HG03565 (cell line): ENCODE data around the gene IDH2.
A peak's percentile ranks its signal among the peaks of the same experiment; 100 is the strongest.
"Not testable (repeated sequence)": the region's sequence is repeated elsewhere in the genome, so short reads cannot be mapped to it uniquely, and the experiment has no call there.

Experiments
- ATAC-seq: cut with Tn5 transposase; IDR thresholded peaks from one replicate; pipeline ENCODE4 v1.9.1; 2021; ENCODE audit warnings: mild to moderate bottlenecking, moderate library complexity; ENCODE audit not compliant: unreplicated experiment

IDH2 gene

DNA sequence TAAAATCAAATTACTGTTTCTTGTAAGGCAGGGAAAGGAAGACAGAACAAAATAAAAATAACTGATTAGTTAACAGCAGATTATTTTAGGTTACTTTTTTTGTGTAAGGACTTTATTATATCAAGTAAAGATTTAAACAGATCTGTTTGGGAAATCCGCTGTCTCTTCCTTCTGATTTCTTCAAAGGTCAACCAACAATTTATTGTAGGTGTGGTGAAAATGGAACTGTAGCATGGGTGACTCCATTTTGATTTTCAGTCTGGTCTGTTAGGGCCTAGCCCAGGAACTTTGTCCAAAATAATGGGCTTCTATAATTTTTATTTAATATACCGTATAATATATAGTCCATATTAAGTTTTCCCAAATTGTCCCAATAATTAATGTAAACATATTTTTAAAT lies 13.5 kb upstream of the IDH2 start:
- ATAC-seq = no peak

DNA sequence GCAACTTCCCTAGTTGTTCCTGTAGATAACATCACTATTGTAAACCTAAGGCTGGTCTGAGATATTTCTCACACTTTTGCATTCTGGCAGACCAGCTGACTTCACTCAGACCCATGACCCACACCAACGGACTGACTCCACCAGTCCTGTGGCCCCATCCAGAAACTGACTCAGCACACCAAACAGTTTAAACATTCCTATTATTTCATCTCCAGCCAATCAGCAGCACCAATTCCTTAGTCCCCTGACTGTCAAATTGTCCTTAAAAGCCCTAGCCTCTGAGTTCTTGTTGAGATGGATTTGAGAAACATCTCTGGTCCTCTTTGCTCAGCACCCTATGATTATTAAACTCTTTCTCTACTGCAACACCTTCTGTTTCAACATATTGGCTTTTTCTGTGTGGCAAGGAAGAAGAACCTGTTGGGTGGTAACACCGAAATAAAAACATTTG lies 12.2 kb upstream of the IDH2 start:
- no peak for ATAC-seq

DNA sequence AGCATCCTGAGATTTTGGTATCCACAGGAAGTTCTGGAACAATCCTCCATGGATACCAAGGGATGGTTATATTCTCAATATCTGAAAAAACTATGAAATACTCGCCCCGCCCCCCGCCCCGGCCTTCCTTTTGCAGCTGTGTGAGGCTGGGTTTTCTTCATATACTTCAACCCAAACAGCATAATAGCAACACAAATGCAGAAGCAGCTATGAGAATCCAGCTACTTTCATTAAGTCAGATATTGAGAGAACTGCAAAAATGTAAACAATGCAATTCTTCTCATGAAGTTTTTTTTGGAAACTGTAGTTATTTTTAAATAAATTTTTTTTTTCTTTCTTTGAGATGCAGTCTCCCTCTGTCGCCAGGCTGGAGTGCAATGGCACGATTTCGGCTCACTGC lies 10.9 kb upstream of the IDH2 start:
- no peak for ATAC-seq

DNA sequence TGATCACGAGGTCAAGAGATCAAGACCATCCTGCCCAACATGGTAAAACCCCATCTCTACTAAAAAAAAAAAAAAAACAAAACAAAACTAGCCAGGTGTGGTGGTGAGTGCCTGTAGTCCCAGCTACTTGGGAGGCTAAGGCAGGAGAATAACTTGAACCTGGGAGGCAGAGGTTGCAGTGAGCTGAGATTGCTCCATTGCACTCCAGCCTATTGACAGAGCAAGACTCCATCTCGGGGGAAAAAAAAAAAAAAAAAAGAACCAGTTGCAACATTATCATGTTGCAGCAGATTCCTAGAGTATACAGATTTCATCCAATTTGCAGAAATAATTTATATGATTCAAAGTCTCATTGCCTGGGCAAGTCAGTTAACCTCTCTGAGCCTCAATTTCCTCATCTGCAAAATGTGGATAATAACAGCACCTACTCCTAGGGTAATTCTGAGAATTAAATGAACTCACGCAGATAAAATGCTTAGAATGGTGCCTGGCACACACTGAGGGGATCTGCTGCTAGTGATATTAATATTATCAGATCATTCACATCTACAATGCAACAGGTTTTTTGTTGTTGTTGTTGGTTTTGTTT lies 7.0 kb upstream of the IDH2 start:
- not testable (repeated sequence) for ATAC-seq

DNA sequence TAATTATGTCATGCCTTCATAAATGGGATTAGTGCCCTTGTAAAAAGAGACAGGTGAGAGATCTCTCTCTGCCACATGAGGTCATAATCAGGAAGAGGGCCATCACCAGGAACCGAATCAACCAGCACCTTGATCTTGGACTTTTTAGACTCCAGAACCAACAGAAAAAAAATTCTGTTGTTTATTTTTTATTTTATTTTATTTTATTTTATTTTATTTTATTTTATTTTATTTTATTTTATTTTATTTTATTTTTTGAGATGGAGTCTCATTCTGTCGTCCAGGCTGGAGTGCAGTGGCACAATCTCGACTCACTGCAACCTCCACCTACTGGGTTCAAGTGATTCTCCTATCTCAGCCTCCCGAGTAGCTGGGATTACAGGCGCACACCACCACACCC lies 5.8 kb upstream of the IDH2 start:
- ATAC-seq = not testable (repeated sequence)

DNA sequence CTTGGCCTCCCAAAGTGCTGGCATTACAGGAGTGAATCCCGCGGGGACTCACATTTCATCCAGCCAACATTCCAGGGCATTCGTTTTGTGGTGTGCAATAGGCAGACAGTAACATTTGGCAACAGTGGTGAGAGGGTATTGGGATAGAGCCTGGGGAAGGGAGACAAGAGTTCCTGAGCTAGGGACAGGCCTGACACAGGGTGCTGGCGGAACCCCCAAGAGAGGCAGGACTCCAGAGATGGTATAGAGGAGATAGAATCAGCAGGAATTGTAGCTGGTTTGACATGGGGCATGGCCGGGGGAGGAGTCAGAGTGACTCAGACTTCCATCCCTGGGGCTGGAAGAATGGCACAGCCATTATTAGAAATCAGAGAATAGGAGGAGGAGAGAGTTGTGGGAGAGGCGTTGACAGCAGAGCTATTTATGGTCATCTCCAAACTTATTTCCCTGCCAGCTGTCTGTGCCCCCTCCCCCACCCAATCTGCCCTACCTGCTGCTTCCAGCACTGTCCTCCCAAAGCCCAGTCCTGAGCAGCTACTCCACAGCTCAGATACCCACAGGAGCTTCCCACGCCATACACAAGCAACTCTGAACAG lies 4.4 kb upstream of the IDH2 start:
- no peak for ATAC-seq

DNA sequence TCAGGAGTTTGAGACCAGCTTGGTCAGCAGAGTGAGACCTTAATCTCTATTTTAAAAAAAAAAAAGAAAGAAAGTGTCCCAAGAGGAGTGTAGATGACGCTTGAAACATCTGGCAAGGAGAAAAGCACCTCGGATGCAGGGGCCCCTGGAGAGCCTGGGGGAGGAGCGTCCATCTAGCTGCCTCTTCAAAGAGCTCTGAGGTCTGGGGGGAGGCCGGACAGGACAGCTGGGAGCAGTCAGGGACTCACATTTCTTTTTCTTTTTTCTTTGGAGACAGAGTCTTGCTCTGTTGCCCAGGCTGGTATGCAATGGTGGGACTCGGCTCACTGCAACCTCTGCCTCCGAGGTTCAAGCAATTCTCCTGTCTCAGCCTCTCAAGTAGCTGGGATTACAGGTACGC lies 3.3 kb upstream of the IDH2 start:
- ATAC-seq = no peak

DNA sequence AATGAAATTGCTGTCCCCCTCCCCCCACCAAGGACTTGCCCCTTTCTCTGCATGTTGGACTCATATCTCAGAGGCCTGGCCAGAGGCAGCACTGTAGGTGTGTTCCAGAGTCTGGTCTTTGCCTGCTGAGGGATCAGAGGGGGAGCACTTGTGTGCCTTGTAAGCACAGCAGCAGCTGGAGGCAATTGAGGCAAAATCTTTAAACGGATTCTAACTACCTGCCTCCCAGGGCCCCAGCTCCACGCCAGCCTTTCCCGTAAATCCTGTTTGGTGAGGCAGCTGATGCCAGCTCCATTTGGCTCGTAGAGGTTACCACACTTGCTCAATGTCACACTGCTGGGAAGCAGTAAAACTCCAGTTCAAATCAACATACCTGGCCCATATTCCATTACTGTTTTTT lies 2.3 kb upstream of the IDH2 start:
- ATAC-seq = no peak

DNA sequence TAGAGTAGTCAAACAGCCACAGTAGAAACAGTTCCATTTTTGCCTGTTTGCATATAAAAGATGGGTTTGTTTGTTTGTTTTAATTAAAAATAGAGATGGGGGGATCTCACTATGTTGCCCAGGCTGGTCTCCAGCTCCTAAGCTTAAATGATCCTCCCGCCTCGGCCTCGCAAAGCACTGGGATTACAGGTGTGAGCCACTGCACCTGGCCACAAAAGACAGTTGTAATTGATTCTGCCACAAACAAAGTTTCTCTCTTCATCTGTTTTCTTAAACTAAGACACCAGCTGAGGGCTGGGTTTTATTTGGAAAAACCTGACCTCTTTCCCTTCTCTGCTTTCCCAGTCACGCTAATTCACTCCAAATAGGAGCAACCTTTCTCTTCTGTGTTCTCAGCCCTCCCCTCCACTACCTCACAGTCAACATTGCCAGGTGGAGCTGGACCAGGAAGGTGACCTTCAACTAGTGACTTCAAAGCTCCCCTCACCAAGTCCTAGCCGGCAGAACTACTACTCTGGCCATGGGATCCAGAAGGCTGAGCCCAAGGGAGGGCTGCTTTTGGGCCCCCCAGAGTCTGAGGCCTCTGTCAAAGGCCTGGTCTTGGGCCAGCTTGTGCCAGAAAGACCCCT lies 1.5 kb upstream of the IDH2 start:
- no peak for ATAC-seq

DNA sequence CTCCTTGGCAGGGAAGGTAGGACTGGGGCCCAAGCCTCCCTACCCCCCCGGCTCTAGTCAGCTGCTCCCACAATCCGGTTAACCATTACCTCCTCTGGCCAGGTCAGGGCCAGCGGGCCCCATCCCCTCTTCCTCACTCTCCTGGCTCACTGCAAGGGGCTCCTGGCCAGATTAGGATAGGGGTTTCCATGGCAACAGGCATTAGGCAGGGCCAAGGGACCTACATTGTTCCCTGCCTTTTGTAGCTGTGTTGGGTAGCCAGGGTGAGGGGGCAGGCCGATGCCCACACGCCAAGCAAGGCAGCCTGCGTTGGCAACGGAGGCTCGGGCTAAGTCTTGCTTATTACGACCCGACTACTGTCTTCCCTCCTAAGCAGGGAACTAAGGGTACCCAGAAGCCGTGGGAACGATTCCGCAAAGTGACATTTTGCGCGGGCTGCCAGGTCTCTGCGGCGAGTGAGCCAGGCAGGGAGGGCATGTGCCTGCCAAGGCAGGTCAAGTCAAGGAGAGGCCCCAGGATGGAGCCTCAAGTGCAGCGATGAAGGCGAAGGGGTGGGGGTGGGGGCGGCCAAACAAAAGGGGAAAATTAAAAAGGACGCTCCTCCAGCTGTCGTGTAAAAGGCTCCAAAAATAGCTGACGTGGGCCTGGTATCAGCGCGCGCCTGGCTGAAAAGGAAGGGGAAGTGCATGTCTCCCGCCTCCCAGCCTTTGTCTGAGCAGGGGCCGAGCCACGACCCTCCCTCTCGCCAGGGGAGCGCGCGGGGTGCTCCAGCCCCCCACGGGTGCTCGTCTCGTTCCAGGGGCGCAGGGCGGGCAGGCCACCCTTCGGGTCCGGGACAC lies 919 bp downstream of the IDH2 start:
- no peak for ATAC-seq

DNA sequence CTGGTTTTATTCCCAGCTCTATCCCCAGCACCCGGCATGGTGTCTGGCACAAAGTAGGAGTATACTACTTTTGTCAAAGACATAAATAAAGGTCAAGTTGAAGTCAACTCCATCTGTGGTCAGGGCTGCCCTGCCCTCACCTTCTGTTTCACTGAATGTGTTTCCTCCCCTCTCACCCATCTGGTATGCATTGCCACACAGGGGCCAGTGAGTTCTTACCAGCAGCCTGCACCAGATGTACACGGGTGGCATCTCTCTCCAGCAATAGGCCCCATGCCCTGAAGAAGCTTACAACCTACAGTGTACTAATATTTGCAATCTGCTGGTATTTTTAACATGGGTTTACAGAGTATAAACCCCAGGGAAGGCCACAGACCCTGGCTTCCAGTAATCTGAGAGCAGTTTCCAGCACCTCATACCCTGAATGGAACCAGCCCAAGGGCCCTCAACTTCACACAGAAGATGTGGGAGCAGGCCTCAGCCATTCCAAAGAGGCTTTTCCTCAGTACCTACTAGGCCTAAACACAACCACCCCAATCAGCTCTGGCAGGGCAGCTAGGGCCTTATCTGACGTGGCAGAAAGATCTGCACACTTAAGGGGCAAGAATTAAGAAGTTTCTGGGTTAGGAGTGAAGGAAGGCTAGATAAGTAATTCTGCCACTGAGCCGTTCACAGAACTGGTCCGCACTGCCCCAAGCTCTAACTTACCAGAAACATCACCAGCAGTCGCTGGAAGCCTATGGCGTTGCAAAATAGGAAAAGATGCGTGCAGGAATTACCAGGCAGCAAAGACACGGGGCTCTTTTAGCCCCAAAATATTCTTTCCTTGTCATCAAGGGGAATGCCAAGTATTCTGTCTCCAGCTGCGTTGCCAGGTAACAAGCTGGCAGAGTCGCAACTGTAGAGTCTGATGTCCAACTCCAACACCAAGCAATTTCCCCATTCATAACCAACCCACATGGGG lies 2.1 kb downstream of the IDH2 start:
- no peak for ATAC-seq

DNA sequence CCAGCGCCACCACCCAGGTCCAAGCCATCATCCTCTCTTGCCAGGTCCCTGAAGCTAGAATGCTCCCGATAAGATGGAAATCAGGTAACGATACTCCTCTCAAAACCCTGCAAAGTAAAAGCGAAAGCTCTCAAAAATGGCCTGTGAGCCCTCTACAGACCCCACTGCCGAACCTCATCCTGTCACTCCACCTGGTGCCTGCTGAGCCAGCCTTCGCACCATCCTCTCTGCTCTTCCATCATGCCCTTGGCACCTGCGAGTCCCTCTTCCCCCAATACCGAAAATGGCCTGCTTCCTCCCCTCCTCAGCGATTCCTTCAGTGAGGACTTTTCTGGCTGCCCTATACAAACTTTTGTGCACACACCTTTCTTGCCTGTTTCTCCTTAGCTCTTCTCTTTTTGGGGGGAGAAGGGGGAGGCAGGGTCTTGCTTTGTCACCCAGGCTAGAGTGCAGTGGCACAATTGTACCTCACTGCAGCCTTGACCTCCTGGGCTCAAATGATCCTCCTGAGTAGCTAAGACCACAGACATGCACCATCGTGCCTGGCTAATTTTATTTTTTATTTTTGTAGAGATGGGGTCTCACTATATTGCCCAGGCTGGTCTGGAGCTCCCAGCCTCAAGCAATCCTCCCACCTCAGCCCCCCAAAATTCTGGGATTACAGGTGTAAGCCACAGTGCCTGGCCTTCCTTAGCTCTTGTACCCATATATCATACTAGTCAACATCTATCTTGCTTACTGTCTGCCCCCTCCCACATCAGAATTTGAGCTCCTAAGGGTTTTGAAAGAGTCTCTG lies 3.0 kb downstream of the IDH2 start:
- ATAC-seq = no peak

DNA sequence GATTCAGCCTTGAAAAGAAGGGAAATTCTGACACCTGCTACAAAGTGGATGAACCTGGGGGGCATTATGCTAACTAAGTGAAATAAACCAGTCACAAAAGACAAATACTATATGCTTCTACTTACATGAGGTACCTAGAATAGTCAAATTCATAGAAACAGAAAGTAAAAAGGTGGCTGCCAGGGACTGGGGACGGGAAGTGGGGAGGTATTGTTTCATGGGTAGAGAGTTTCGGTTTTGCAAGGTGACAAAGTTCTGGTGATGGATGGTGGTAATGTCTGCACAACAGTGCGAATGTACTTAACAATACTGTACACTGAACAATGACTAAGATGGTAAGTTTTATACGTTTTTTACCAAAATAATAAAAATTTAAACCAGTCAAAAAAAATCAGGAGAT lies 4.8 kb downstream of the IDH2 start:
- ATAC-seq = peak; percentile 56

DNA sequence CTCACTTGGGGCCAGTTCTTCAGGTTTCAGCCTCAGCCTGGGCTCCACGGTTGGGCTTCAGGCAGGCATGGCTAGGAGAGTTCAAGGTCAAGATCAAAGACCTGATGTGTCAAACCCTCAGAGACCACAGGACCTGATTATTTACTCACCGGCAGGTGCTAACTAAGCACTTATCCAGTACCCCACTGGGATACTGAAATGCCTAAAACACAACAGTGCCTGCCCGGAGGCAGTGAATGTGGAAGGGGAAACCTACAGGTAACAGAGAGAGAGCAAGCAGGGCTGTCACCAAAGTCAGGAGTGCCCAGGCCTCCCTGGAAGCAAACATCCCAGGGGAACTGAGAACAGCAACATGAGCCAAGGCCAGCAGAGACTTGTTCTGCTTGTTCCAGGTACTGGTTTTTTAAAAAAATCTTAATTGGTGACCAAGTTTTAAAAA lies 6.7 kb downstream of the IDH2 start:
- no peak for ATAC-seq

DNA sequence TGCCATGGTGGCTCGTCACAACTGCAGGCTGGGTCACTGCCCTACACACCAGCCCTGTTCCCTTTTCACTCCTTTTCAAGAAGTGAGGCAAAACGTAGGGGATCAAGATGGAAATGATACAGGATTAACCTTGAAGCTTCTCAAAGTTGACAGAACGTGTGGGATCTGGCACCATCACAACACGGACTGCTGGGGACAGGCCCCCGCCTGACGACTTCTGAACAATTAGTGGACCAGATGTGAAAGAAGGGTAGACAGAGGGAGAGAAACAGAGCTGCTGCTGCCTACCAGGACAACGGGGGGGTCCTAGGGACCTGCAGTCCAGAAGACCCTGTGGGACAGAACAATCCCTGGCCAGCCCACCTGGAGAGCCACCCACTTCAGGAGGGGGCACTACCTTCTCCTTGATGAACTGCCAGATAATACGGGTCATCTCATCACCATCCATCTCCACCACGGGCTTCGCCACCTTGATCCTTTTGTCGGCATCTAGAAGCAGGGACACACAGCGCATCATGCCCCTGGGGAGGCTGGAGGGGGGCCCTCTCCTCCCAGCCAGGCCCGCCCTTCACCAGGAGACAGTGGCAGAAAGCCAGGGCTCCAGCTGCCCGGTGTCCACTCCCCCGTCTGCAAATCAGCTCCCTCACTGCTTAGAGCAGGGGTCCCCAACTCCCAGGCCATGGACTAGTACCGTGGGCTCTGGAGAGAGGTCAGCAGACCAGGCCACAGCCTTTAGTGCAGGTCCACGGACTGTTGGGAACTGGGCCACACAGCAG lies 10.9 kb downstream of the IDH2 start:
- no peak for ATAC-seq

DNA sequence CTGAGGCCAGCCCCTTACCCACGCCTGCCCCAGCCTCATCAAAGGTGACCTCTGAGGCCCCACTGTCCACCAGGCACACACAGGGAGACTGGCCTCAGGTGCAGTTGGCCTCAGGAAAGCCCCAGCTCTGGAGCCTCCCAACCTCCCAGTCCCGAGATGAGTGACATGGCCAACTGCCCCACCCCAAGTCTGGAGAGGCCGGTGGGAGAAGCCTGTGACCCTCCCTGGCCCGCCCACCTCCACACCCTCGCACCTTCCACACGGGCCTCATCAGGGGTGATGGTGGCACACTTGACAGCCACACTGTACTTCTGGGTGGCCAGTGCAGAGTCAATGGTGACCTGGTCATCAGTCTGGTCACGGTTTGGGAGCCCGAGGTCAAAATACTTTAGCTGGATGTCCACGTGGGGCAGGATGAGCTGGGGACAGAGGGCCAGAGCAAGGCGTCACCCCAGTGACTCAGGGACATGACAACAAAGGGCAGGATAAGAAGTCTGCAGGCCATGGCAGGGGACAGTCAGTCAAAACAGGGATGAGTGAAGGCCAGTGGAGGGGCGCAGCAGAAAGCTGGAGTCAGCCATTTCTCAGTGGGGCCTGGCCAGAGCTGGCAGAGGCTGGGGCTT lies 11.9 kb downstream of the IDH2 start:
- ATAC-seq = no peak

DNA sequence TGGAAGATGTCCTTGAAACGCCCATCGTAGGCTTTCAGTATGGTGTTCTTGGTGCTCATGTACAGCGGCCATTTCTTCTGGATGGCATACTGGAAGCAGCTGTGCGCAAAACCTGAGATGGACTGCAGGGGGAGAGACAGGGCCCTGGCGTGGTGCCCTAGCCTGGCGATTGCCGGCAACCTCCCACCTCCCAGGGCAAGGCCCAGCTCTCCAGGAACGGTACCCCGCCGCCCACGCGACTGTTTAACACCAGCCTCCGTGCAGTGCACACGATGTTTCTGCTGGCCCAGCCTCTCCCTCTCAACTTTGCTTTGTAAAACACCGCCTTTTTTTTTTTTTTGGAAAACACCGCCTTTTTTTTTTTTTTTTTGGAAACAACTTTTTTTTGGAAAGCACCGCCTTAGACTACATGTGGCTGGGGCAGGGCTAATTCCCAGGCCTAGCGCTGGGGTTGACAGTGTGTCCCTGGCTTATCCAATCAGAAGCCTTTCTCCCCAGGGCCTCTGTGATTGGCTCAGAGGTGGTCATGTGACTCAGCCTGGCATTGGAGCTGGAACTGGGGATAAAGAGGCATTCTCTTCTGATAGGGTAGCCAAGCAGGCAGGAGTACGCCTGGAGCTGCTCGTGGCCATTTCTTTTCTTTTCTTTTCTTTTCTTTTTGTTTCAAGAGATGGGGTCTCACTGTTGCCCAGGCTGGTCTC lies 14.7 kb downstream of the IDH2 start:
- no peak for ATAC-seq

DNA sequence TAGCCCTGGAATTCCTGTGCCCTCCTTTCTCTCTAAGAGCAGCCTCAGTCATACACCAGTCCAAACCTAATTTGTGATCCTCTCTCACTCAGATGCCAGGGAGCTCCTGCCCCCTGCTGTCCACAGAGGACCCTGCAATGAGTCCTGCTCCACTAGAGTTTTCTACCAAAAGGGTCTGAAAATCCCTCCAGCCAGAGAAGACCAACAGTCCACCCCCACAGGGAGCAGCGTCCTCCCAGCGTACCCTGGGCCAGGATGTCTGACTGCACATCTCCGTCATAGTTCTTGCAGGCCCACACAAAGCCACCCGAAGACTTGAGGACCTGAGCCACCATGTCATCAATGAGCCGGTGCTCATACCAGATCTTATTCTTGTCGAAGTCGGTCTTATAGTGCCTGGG lies 15.4 kb downstream of the IDH2 start:
- ATAC-seq = no peak
